AG04450 (cell line): ENCODE results near the gene KRT34. TPM values are rescaled to one million over a fixed set of nuclear protein-coding genes. Genes with fewer than 3 reads are reported as not detected.

Experiments
- CTCF ChIA-PET: fragments of 300-600, 350-600 bp; formaldehyde crosslinking; extraction: SDS; loops from one replicate; lab custom pipeline; 2022; ENCODE audit warnings: antibody characterized with exemption, inconsistent platforms; lab: Charles Lee
- POLR2A ChIA-PET: fragments of 350-600 bp; formaldehyde crosslinking; extraction: SDS; loops from one replicate; lab custom pipeline; 2021; ENCODE audit warnings: antibody characterized with exemption, inconsistent platforms; lab: Yijun Ruan, JAX
- DNase-seq: peaks from one replicate; pipeline ENCODE4 v3.0.0-alpha.2; 2011; ENCODE audit warnings: low read depth, low spot score
- H3K27ac ChIP-seq: one replicate; pipeline ENCODE4 v1.5.1; 2012; ENCODE audit warnings: low read depth, low read length, control low read depth
- H3K27me3 ChIP-seq: one replicate; pipeline ENCODE4 v1.6.0; 2012; ENCODE audit warnings: low read length; ENCODE audit not compliant: control insufficient read depth, insufficient read depth
- H3K4me3 ChIP-seq: 2 replicates; pipeline ENCODE4 v1.5.1; 2011; ENCODE audit warnings: mild to moderate bottlenecking, low read depth, low read length, control low read depth
- H3K9me3 ChIP-seq: 2 replicates; pipeline ENCODE4 v1.5.1; 2012; ENCODE audit warnings: low read length; ENCODE audit not compliant: control insufficient read depth, insufficient read depth
- polyA plus RNA-seq: library from polyadenylated mRNA; depleted of rRNA; stranded (reverse); fragments of >200 nt; gene quantifications from 2 replicates; pipeline ENCODE4 v1.2.3, GENCODE V29; 2011
- TF ChIP-seq, protein P1 (sequence below): IDR thresholded peaks from 2 replicates; pipeline ENCODE4 v1.5.1; 2011; ENCODE audit warnings: low read depth, low read length, control low read depth, inconsistent platforms

Gene KRT34
- polyA plus RNA-seq, 1 experiment = 0.27 TPM

DNA sequence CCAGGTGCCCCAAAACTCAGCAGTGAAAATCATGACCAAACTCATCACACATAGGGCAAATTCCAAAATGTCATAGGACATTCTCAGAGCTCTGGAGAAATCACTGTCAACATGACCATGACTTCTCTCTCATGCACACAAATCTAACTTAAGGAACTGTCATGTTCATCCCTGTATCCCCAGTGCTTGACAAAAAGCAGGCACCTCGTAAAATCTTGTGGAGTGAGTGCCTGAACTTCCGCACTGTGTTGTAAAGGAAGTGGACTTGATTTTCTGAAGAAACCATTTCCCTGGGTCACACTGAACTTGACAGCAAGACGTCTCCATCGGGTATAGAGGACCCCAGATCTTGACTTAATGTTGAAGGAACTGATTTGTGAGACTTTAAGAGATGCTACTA is 39.5 kb upstream of the KRT34 start:
- Histone ChIP-seq H3K4me3 (no peak overlapping the region), H3K9me3 (peaks cover 6% of the 10 kb centered on the region; the same call in 1 of the 2 replicates), H3K27ac (no peak overlapping the region), H3K27me3 (peaks cover 5% of the 10 kb centered on the region)
- CTCF ChIA-PET = interaction anchor here (1.4 kb wide), 1 partner anchor 127 kb away, joined by 5 read pairs; no protein-coding TSS in a partner anchor
- TF ChIP-seq, protein P1, sequence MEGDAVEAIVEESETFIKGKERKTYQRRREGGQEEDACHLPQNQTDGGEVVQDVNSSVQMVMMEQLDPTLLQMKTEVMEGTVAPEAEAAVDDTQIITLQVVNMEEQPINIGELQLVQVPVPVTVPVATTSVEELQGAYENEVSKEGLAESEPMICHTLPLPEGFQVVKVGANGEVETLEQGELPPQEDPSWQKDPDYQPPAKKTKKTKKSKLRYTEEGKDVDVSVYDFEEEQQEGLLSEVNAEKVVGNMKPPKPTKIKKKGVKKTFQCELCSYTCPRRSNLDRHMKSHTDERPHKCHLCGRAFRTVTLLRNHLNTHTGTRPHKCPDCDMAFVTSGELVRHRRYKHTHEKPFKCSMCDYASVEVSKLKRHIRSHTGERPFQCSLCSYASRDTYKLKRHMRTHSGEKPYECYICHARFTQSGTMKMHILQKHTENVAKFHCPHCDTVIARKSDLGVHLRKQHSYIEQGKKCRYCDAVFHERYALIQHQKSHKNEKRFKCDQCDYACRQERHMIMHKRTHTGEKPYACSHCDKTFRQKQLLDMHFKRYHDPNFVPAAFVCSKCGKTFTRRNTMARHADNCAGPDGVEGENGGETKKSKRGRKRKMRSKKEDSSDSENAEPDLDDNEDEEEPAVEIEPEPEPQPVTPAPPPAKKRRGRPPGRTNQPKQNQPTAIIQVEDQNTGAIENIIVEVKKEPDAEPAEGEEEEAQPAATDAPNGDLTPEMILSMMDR = no peak
- no peak for DNase-seq
- POLR2A ChIA-PET = no interaction called here

DNA sequence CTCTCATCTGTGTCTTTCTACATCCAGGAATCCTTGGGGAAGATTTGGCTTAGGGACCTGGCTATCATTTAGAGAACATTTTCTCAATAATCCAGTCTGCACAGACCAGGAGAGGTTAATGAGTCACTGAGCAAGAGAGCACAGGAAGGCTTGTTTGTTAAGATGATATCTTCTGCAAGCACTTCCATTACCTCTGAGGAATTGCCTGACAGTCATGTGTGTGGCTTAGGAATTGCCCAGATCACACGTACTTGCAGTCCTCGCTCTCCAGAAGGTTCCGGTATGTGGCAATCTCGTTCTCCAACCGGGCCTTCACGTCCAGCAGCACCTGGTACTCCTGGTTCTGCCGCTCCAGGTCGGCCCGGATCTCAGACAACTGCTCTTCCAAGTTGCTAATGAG is 39.0 kb upstream of the KRT34 start:
- ChIA-PET POLR2A (no interaction called here), CTCF (interaction anchor here (1.4 kb wide), 1 partner anchor 127 kb away, joined by 5 read pairs; no protein-coding TSS in a partner anchor)
- peaks cover 5% of the 10 kb centered on the region for H3K27me3 ChIP-seq
- TF ChIP-seq, protein P1 = no peak
- H3K27ac ChIP-seq = no peak overlapping the region
- H3K4me3 ChIP-seq = no peak overlapping the region
- no peak for DNase-seq
- peaks cover 6% of the 10 kb centered on the region; the same call in 1 of the 2 replicates for H3K9me3 ChIP-seq

DNA sequence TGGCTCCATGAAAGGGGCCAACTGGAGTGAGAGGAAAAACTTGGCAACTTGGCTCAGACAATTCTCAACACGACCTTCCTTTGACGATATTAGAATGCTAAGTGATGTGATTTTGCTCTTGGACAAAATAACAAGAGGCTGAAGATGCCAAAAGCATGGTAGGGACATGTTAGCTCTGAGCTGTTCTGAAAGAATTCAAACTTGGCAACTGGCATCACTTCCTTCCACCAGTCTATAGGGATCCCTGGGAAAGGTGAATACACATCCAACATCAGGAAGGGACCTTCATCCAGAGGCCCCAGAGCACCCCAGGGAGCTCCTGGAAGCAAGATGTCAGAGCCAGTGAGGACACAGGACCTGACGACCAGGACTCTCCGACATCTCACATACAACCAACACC is 38.0 kb upstream of the KRT34 start:
- no peak overlapping the region for H3K4me3 ChIP-seq
- peaks cover 6% of the 10 kb centered on the region; the same call in 1 of the 2 replicates for H3K9me3 ChIP-seq
- ChIA-PET POLR2A (no interaction called here), CTCF (interaction anchor here (1.4 kb wide), 1 partner anchor 128 kb away, joined by 5 read pairs; no protein-coding TSS in a partner anchor)
- no peak overlapping the region for H3K27ac ChIP-seq
- TF ChIP-seq, protein P1 = no peak
- peaks cover 5% of the 10 kb centered on the region for H3K27me3 ChIP-seq
- DNase-seq = no peak

DNA sequence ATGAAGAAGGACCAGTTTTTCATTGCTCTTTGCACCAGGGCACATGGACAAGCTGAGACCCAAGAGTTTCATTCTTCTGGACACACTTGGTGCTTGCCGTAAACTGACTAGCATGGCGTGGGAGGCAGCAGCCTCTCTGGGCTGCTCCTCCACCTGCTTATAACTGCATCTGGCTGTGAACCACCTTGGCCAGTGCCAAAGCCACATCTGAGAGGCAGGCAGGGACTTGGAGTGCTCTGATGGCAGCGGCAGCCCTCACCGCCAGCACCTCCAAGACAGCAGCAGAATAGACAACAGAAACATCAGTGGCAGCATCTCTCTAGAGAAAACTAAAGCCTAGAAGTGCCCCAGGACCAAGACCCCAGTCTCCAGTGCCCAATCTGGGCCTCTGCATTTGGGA is 37.6 kb upstream of the KRT34 start:
- Histone ChIP-seq H3K27me3 (peaks cover 5% of the 10 kb centered on the region), H3K4me3 (no peak overlapping the region), H3K27ac (no peak overlapping the region), H3K9me3 (peaks cover 6% of the 10 kb centered on the region; the same call in 1 of the 2 replicates)
- DNase-seq = no peak
- TF ChIP-seq, protein P1 = no peak
- POLR2A ChIA-PET = no interaction called here
- CTCF ChIA-PET = no interaction called here

DNA sequence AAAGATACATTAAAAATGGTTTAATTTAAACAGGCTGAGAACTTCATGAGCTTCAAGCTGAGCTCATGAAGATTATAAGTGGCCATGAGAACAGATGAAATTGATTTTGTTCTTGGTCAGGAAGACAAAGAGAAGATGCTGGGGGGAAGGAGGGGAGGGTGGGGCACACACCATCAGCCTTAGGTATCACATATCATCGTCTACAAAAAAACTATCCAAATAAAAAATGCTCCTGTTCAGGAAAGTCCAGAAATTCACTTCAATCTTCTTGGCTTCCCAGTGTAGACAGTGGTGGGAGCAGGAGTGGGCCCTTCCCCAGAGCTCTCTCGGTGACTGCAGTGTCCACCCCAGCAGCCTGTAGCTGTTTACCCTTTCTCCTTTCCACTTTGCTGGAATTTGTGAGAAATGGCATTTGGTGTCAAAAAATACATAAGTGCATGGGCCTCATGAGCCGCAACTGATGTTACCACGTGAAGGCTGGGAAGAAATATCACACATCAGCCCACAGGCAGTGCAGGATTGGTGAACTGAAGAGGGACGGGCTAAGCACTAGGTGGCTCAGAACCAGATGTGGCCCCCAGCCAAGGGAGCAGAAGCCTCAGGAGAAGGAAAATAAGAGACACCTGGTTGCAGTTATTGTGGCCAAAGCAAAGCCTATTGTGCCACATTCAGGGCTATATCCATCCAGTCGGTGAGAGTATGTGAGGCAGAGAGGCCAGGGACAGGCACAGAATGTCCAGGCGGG is 36.2 kb upstream of the KRT34 start:
- Histone ChIP-seq H3K9me3 (no peaks in the 10 kb centered on the region), H3K27ac (peak overlapping the region; percentile 0), H3K4me3 (no peak overlapping the region), H3K27me3 (peaks cover 2% of the 10 kb centered on the region)
- CTCF ChIA-PET = interaction anchor here (0.6 to 1.2 kb wide), 5 partner anchors 10 to 131 kb away, joined by 3 to 7 read pairs (median 3); no protein-coding TSS in a partner anchor
- POLR2A ChIA-PET = no interaction called here
- no peak for DNase-seq
- TF ChIP-seq, protein P1 = no peak
